ENCODE results near the gene SNRPB2.

Gene SNRPB2

GRCh38 chr20:16707674-16708073 lies 22.2 kb upstream of the SNRPB2 start:
- no peaks in the 10 kb centered on the region for H3K4me1 ChIP-seq (ENCODE audit: control insufficient read depth, insufficient read depth, low read length)
- no peak for DNase-seq (ENCODE audit: low read depth)
- no peaks in the 10 kb centered on the region for H3K36me3 ChIP-seq (ENCODE audit: control insufficient read depth, insufficient read depth, low read length, severe bottlenecking)
- H3K4me3 ChIP-seq (ENCODE audit: low read length) = no peak overlapping the region
- peaks cover 11% of the 10 kb centered on the region for H3K27me3 ChIP-seq (replicated peaks; ENCODE audit: control insufficient read depth, insufficient read depth, low read length)
- no peak overlapping the region for H3K9ac ChIP-seq (ENCODE audit: low read length)
- H3K9me3 ChIP-seq (ENCODE audit: control insufficient read depth, low read length) = peaks cover 5% of the 10 kb centered on the region

GRCh38 chr20:16708602-16709001 lies 21.2 kb upstream of the SNRPB2 start:
- H3K27me3 ChIP-seq (replicated peaks; ENCODE audit: control insufficient read depth, insufficient read depth, low read length) = peaks cover 16% of the 10 kb centered on the region
- no peak overlapping the region for H3K9ac ChIP-seq (ENCODE audit: low read length)
- H3K4me3 ChIP-seq (ENCODE audit: low read length) = no peak overlapping the region
- peaks cover 5% of the 10 kb centered on the region for H3K9me3 ChIP-seq (ENCODE audit: control insufficient read depth, low read length)
- H3K4me1 ChIP-seq (ENCODE audit: control insufficient read depth, insufficient read depth, low read length) = no peaks in the 10 kb centered on the region
- DNase-seq (ENCODE audit: low read depth) = no peak
- no peaks in the 10 kb centered on the region for H3K36me3 ChIP-seq (ENCODE audit: control insufficient read depth, insufficient read depth, low read length, severe bottlenecking)

GRCh38 chr20:16709017-16709416 lies 20.8 kb upstream of the SNRPB2 start:
- no peak overlapping the region for H3K4me3 ChIP-seq (ENCODE audit: low read length)
- peaks cover 16% of the 10 kb centered on the region for H3K27me3 ChIP-seq (replicated peaks; ENCODE audit: control insufficient read depth, insufficient read depth, low read length)
- no peak overlapping the region for H3K9ac ChIP-seq (ENCODE audit: low read length)
- no peak for DNase-seq (ENCODE audit: low read depth)
- H3K36me3 ChIP-seq (ENCODE audit: control insufficient read depth, insufficient read depth, low read length, severe bottlenecking) = no peaks in the 10 kb centered on the region
- no peaks in the 10 kb centered on the region for H3K4me1 ChIP-seq (ENCODE audit: control insufficient read depth, insufficient read depth, low read length)
- H3K9me3 ChIP-seq (ENCODE audit: control insufficient read depth, low read length) = peaks cover 5% of the 10 kb centered on the region

- Histone ChIP-seq H3K4me3 (ENCODE audit: low read length) (no peak overlapping the region), H3K27me3 (replicated peaks; ENCODE audit: control insufficient read depth, insufficient read depth, low read length) (peaks cover 24% of the 10 kb centered on the region), H3K36me3 (ENCODE audit: control insufficient read depth, insufficient read depth, low read length, severe bottlenecking) (no peaks in the 10 kb centered on the region), H3K9ac (ENCODE audit: low read length) (no peak overlapping the region), H3K9me3 (ENCODE audit: control insufficient read depth, low read length) (peaks cover 3% of the 10 kb centered on the region), H3K4me1 (ENCODE audit: control insufficient read depth, insufficient read depth, low read length) (no peaks in the 10 kb centered on the region)
- DNase-seq (ENCODE audit: low read depth) = no peak
Observed at GRCh38 chr20:16710781-16711180, 19.0 kb upstream of the SNRPB2 start.

- Histone ChIP-seq H3K36me3 (ENCODE audit: control insufficient read depth, insufficient read depth, low read length, severe bottlenecking) (no peaks in the 10 kb centered on the region), H3K27me3 (replicated peaks; ENCODE audit: control insufficient read depth, insufficient read depth, low read length) (peaks cover 24% of the 10 kb centered on the region), H3K4me3 (ENCODE audit: low read length) (no peak overlapping the region), H3K9me3 (ENCODE audit: control insufficient read depth, low read length) (no peaks in the 10 kb centered on the region), H3K9ac (ENCODE audit: low read length) (no peak overlapping the region), H3K4me1 (ENCODE audit: control insufficient read depth, insufficient read depth, low read length) (no peaks in the 10 kb centered on the region)
- peak; percentile 13 for DNase-seq (ENCODE audit: low read depth)
Observed at GRCh38 chr20:16711661-16712258, 18.1 kb upstream of the SNRPB2 start.

- H3K4me3 ChIP-seq (ENCODE audit: low read length) = no peak overlapping the region
- peaks cover 24% of the 10 kb centered on the region for H3K27me3 ChIP-seq (replicated peaks; ENCODE audit: control insufficient read depth, insufficient read depth, low read length)
- H3K36me3 ChIP-seq (ENCODE audit: control insufficient read depth, insufficient read depth, low read length, severe bottlenecking) = no peaks in the 10 kb centered on the region
- no peak for DNase-seq (ENCODE audit: low read depth)
- H3K9ac ChIP-seq (ENCODE audit: low read length) = no peak overlapping the region
- H3K4me1 ChIP-seq (ENCODE audit: control insufficient read depth, insufficient read depth, low read length) = no peaks in the 10 kb centered on the region
- H3K9me3 ChIP-seq (ENCODE audit: control insufficient read depth, low read length) = no peaks in the 10 kb centered on the region
Observed at GRCh38 chr20:16712511-16712947, 17.3 kb upstream of the SNRPB2 start.

- Histone ChIP-seq H3K4me1 (ENCODE audit: control insufficient read depth, insufficient read depth, low read length) (no peaks in the 10 kb centered on the region), H3K27me3 (replicated peaks; ENCODE audit: control insufficient read depth, insufficient read depth, low read length) (peaks cover 28% of the 10 kb centered on the region), H3K4me3 (ENCODE audit: low read length) (no peak overlapping the region), H3K36me3 (ENCODE audit: control insufficient read depth, insufficient read depth, low read length, severe bottlenecking) (no peaks in the 10 kb centered on the region), H3K9ac (ENCODE audit: low read length) (no peak overlapping the region), H3K9me3 (ENCODE audit: control insufficient read depth, low read length) (no peaks in the 10 kb centered on the region)
- DNase-seq (ENCODE audit: low read depth) = no peak
Observed at GRCh38 chr20:16713066-16713465, 16.8 kb upstream of the SNRPB2 start.

- Histone ChIP-seq H3K36me3 (ENCODE audit: control insufficient read depth, insufficient read depth, low read length, severe bottlenecking) (no peaks in the 10 kb centered on the region), H3K9me3 (ENCODE audit: control insufficient read depth, low read length) (peaks cover 2% of the 10 kb centered on the region), H3K4me3 (ENCODE audit: low read length) (no peak overlapping the region), H3K4me1 (ENCODE audit: control insufficient read depth, insufficient read depth, low read length) (no peaks in the 10 kb centered on the region), H3K27me3 (replicated peaks; ENCODE audit: control insufficient read depth, insufficient read depth, low read length) (peaks cover 30% of the 10 kb centered on the region), H3K9ac (ENCODE audit: low read length) (no peak overlapping the region)
- DNase-seq (ENCODE audit: low read depth) = no peak
Observed at GRCh38 chr20:16714242-16714641, 15.6 kb upstream of the SNRPB2 start.

GRCh38 chr20:16714751-16715150 lies 15.1 kb upstream of the SNRPB2 start:
- H3K36me3 ChIP-seq (ENCODE audit: control insufficient read depth, insufficient read depth, low read length, severe bottlenecking) = no peaks in the 10 kb centered on the region

GRCh38 chr20:16719421-16719820 lies 10.4 kb upstream of the SNRPB2 start:
- H3K4me3 ChIP-seq (ENCODE audit: low read length) = no peak overlapping the region
- H3K36me3 ChIP-seq (ENCODE audit: control insufficient read depth, insufficient read depth, low read length, severe bottlenecking) = no peaks in the 10 kb centered on the region
- H3K27me3 ChIP-seq (replicated peaks; ENCODE audit: control insufficient read depth, insufficient read depth, low read length) = peaks cover 12% of the 10 kb centered on the region
- H3K4me1 ChIP-seq (ENCODE audit: control insufficient read depth, insufficient read depth, low read length) = no peaks in the 10 kb centered on the region
- DNase-seq (ENCODE audit: low read depth) = no peak
- peaks cover 2% of the 10 kb centered on the region for H3K9me3 ChIP-seq (ENCODE audit: control insufficient read depth, low read length)
- H3K9ac ChIP-seq (ENCODE audit: low read length) = no peak overlapping the region

More at GRCh38 chr20:16714751-16715150, 15.1 kb upstream of the SNRPB2 start:
- no peak for DNase-seq (ENCODE audit: low read depth)
- H3K27me3 ChIP-seq (replicated peaks; ENCODE audit: control insufficient read depth, insufficient read depth, low read length) = peaks cover 30% of the 10 kb centered on the region
- H3K4me1 ChIP-seq (ENCODE audit: control insufficient read depth, insufficient read depth, low read length) = no peaks in the 10 kb centered on the region
- no peak overlapping the region for H3K9ac ChIP-seq (ENCODE audit: low read length)
- no peak overlapping the region for H3K4me3 ChIP-seq (ENCODE audit: low read length)
- peaks cover 2% of the 10 kb centered on the region for H3K9me3 ChIP-seq (ENCODE audit: control insufficient read depth, low read length)

GRCh38 chr20:16729080-16729479 lies 746 bp upstream of the SNRPB2 start:
- peaks cover 22% of the 10 kb centered on the region for H3K36me3 ChIP-seq (ENCODE audit: control insufficient read depth, insufficient read depth, low read length, severe bottlenecking)
- no peak overlapping the region for H3K9ac ChIP-seq (ENCODE audit: low read length)
- peaks cover 24% of the 10 kb centered on the region for H3K4me1 ChIP-seq (ENCODE audit: control insufficient read depth, insufficient read depth, low read length)
- H3K9me3 ChIP-seq (ENCODE audit: control insufficient read depth, low read length) = peaks cover 7% of the 10 kb centered on the region
- peak overlapping the region; percentile 100 for H3K4me3 ChIP-seq (ENCODE audit: low read length)
- H3K27me3 ChIP-seq (replicated peaks; ENCODE audit: control insufficient read depth, insufficient read depth, low read length) = no peaks in the 10 kb centered on the region
- no peak for DNase-seq (ENCODE audit: low read depth)
